Gastroesophageal sphincter (tissue), 4 donors: Measurements from ENCODE around the gene GPR35. TPM values are rescaled to one million over a fixed set of nuclear protein-coding genes. Genes with fewer than 3 reads are reported as not detected.

Source experiments
- ATAC-seq: fragments of 150-250 bp; one replicate; pipeline ENCODE4 v1.9.1; 2016; ENCODE audit warnings: mild to moderate bottlenecking, moderate library complexity
- H3K27ac ChIP-seq, 4 donors: fragments of 200-600 bp; sonication (generic) in 3 of 4; 1 replicate in 3 of 4; 2 replicates in 1 of 4; pipeline ENCODE4 v1.5.1; 2016 to 2019
- H3K27me3 ChIP-seq: fragments of 200-600 bp; sonication (generic); one replicate; pipeline ENCODE4 v1.5.1; 2019
- H3K36me3 ChIP-seq, 2 donors: fragments of 200-600 bp; sonication (generic); one replicate each; pipeline ENCODE4 v1.5.1; 2019; ENCODE audit warnings: control low read depth in 1 of 2
- H3K4me1 ChIP-seq, 3 donors: fragments of 200-600 bp; sonication (generic); 1 replicate in 2 of 3; 2 replicates in 1 of 3; pipeline ENCODE4 v1.5.1; 2016 to 2019; ENCODE audit warnings: control low read depth in 2 of 3
- H3K4me3 ChIP-seq, 2 donors: fragments of 200-600 bp; sonication (generic); one replicate each; pipeline ENCODE4 v1.5.1; 2019; ENCODE audit warnings: mild to moderate bottlenecking in 1 of 2, moderate library complexity in 1 of 2
- H3K9me3 ChIP-seq, 3 donors: fragments of 200-600 bp; sonication (generic); one replicate each; pipeline ENCODE4 v1.5.1; 2017 to 2019; ENCODE audit warnings: control low read depth in 2 of 3
- CTCF ChIP-seq, 4 experiments: fragments of 200-600 bp in 2 of 4; fragments of 450-650 bp in 2 of 4; sonication (generic) in 1 of 4; IDR thresholded peaks; one replicate each; pipeline ENCODE4 v1.5.1; 2017 to 2019; ENCODE audit warnings: antibody characterized with exemption in 4 of 4, mild to moderate bottlenecking in 2 of 4, moderate library complexity in 2 of 4
- EP300 ChIP-seq: sonication (generic); formaldehyde crosslinking; IDR thresholded peaks from one replicate; pipeline ENCODE4 v1.6.1; 2017; ENCODE audit warnings: antibody characterized with exemption, mild to moderate bottlenecking
- POLR2A ChIP-seq, 2 donors: fragments of 450-650 bp; IDR thresholded peaks; one replicate each; pipeline ENCODE4 v1.6.1; 2017; ENCODE audit warnings: antibody characterized with exemption in 2 of 2, mild to moderate bottlenecking in 2 of 2, moderate library complexity in 1 of 2
- POLR2AphosphoS5 ChIP-seq: sonication (generic); formaldehyde crosslinking; IDR thresholded peaks from one replicate; pipeline ENCODE4 v1.6.1; 2017; ENCODE audit warnings: antibody characterized with exemption
- WGBS, 2 donors: methylation state at CpG; one replicate each; pipeline ENCODE4 v1.1.5; 2018; ENCODE audit warnings: low coverage in 1 of 2; 5-methylcytosine and 5-hydroxymethylcytosine counted together
- total RNA-seq, 4 donors: library from RNA; depleted of rRNA; stranded (reverse); fragments of >200 nt; gene quantifications; one replicate each; pipeline ENCODE4 v1.1.0, GENCODE V29; 2016

The GPR35 gene
- total RNA-seq, 4 donors from 2014 or later, result 0.93 to 2.3 (median 1.9) TPM

- ATAC-seq, result no peak
Measured at GRCh38 chr2:240622531-240623235, 2.6 kb upstream of the GPR35 start.

GRCh38 chr2:240623531-240624010, 1.7 kb upstream of the GPR35 start:
- H3K36me3 ChIP-seq, result peaks cover 0 to 7% of the 10 kb centered on the region in 2 donors
- H3K27me3 ChIP-seq, result peaks cover 8% of the 10 kb centered on the region
- H3K4me1 ChIP-seq, result peaks cover 0 to 6% (median 0%) of the 10 kb centered on the region in 3 donors
- no peaks in the 10 kb centered on the region for H3K9me3 ChIP-seq
- WGBS, 2 donors, result 77% methylated on average over 5 of the region's 10 CpGs; no CpG with 5 or more reads in 1 of the 2 donors
- no peak overlapping the region for H3K4me3 ChIP-seq
- TF ChIP-seq POLR2A (IDR thresholded peaks at IDR 0.05), result no peak
- TF ChIP-seq EP300, result no peak
- TF ChIP-seq CTCF (IDR thresholded peaks at IDR 0.05), result no peak
- no peak for TF ChIP-seq POLR2AphosphoS5
- H3K27ac ChIP-seq, result no peak overlapping the region
- ATAC-seq, result no peak

More at GRCh38 chr2:240622531-240623235, 2.6 kb upstream of the GPR35 start:
- H3K4me1 ChIP-seq, result peaks cover 0 to 6% (median 0%) of the 10 kb centered on the region in 3 donors
- peaks cover 0 to 10% of the 10 kb centered on the region in 2 donors for H3K36me3 ChIP-seq
- H3K27ac ChIP-seq, result no peak overlapping the region
- H3K4me3 ChIP-seq, result no peak overlapping the region
- 22% methylated on average over 6 of the region's 37 CpGs; no CpG with 5 or more reads in 1 of the 2 donors for WGBS, 2 donors
- TF ChIP-seq POLR2AphosphoS5 (no peak), CTCF (IDR thresholded peaks at IDR 0.05) (no peak), POLR2A (IDR thresholded peaks at IDR 0.05) (no peak)
- peaks cover 8% of the 10 kb centered on the region for H3K27me3 ChIP-seq
- H3K9me3 ChIP-seq, result no peaks in the 10 kb centered on the region

GRCh38 chr2:240624011-240624949, 1.0 kb upstream of the GPR35 start:
- WGBS, 2 donors, result 26 to 70% methylated on average over 6 to 7 of the region's 24 CpGs
- Histone ChIP-seq H3K9me3 (no peaks in the 10 kb centered on the region), H3K27ac (no peak overlapping the region), H3K4me1 (peaks cover 0 to 6% (median 0%) of the 10 kb centered on the region in 3 donors), H3K36me3 (no peaks in the 10 kb centered on the region), H3K27me3 (peaks cover 8% of the 10 kb centered on the region), H3K4me3 (no peak overlapping the region)
- TF ChIP-seq POLR2AphosphoS5, result no peak
- TF ChIP-seq POLR2A (IDR thresholded peaks at IDR 0.05), result no peak
- no peak for TF ChIP-seq CTCF (IDR thresholded peaks at IDR 0.05)
- no peak for TF ChIP-seq EP300
- no peak for ATAC-seq

GRCh38 chr2:240626531-240627300, 1.4 kb downstream of the GPR35 start:
- H3K27me3 ChIP-seq, result peaks cover 8% of the 10 kb centered on the region
- ATAC-seq, result no peak

More at GRCh38 chr2:240626531-240627300, 1.4 kb downstream of the GPR35 start:
- no peak overlapping the region for H3K27ac ChIP-seq
- peaks cover 0 to 6% (median 0%) of the 10 kb centered on the region in 3 donors for H3K4me1 ChIP-seq
- no peak overlapping the region for H3K4me3 ChIP-seq
- H3K9me3 ChIP-seq, result no peaks in the 10 kb centered on the region
- no CpG with 5 or more reads among the region's 21 CpGs for WGBS, 2 donors
- H3K36me3 ChIP-seq, result peaks cover 0 to 5% of the 10 kb centered on the region in 2 donors
- TF ChIP-seq EP300 (no peak), POLR2A (IDR thresholded peaks at IDR 0.05) (no peak), CTCF (IDR thresholded peaks at IDR 0.05) (no peak), POLR2AphosphoS5 (no peak)
